ENCODE measurements around the gene ELK4.

GRCh38 chr1:205612556-205612955 is 19.3 kb downstream of the ELK4 start:
- TF ChIP-seq POLR2A (IDR thresholded peaks at IDR 0.05; ENCODE audit: low read length), result no peak
- TF ChIP-seq GATA1 (IDR thresholded peaks at IDR 0.05; ENCODE audit: low read depth, low read length), result no peak
